GM13977 (cell line): ENCODE data around the gene CDH4.

Experiments
- DNase-seq: peaks from one replicate; pipeline ENCODE4 v3.0.0; 2012; ENCODE audit warnings: low spot score
- in situ Hi-C: fragments of 300-500 bp; cut with MboI; formaldehyde crosslinking; loops from one replicate; pipeline ENCODE4 v1.12.0; 2022; ENCODE audit warnings: low sequenced_read_pairs, low pct_unique_long_range_greater_than_20kb, mixed read lengths, inconsistent platforms; ENCODE audit not compliant: unreplicated experiment
- TF ChIP-seq, protein P1 (sequence below): IDR thresholded peaks from 2 replicates; pipeline ENCODE4 v1.5.1; 2012; ENCODE audit warnings: mild to moderate bottlenecking, control low read depth; ENCODE audit not compliant: insufficient read depth; ENCODE audit errors: extremely low read depth, missing control alignments

The CDH4 gene

DNA sequence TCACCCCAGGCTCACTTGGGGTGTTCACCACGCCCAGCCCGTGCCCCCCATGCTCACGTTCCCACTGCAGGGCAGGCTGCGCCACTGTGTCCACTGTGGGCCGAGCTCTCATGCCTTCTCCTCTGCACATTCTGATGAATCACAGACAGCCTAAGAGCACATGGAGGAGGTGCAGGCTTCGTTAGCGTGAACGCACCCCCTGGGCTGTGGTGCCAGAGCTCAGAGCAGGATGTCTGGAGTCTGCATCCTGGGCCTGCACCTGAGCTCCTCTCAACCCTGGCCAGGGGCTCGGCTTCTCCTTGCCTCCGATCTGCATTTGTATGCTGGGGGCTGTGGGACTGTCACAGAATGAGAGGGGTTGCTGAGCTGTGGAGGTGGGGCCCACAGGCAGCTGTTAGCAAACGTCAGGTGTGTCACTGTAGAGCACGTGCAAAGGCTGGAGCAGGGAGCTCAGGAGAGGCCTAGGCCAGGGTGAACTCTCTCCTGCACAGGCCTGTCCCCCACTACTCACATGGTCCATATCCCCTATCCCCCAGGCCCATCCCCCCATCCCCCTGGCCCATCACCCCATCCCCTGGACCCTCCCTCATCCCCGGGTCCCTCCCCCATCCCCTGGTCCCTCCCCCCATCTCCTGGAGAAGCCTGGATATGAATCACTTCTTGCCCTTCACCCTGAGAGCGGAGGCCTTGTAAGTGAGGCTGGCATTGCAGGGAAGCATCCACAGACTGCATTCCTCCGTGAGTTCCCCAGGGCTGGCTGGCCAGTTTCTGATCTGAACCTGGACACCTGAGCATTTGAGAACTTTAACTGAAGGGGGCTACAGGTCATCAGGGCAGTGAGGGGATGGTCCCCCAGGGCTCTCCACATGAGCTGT lies 504.1 kb downstream of the CDH4 start:
- no peak for DNase-seq
- TF ChIP-seq, protein P1, sequence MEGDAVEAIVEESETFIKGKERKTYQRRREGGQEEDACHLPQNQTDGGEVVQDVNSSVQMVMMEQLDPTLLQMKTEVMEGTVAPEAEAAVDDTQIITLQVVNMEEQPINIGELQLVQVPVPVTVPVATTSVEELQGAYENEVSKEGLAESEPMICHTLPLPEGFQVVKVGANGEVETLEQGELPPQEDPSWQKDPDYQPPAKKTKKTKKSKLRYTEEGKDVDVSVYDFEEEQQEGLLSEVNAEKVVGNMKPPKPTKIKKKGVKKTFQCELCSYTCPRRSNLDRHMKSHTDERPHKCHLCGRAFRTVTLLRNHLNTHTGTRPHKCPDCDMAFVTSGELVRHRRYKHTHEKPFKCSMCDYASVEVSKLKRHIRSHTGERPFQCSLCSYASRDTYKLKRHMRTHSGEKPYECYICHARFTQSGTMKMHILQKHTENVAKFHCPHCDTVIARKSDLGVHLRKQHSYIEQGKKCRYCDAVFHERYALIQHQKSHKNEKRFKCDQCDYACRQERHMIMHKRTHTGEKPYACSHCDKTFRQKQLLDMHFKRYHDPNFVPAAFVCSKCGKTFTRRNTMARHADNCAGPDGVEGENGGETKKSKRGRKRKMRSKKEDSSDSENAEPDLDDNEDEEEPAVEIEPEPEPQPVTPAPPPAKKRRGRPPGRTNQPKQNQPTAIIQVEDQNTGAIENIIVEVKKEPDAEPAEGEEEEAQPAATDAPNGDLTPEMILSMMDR = no peak
- in situ Hi-C loops = no loop called here

DNA sequence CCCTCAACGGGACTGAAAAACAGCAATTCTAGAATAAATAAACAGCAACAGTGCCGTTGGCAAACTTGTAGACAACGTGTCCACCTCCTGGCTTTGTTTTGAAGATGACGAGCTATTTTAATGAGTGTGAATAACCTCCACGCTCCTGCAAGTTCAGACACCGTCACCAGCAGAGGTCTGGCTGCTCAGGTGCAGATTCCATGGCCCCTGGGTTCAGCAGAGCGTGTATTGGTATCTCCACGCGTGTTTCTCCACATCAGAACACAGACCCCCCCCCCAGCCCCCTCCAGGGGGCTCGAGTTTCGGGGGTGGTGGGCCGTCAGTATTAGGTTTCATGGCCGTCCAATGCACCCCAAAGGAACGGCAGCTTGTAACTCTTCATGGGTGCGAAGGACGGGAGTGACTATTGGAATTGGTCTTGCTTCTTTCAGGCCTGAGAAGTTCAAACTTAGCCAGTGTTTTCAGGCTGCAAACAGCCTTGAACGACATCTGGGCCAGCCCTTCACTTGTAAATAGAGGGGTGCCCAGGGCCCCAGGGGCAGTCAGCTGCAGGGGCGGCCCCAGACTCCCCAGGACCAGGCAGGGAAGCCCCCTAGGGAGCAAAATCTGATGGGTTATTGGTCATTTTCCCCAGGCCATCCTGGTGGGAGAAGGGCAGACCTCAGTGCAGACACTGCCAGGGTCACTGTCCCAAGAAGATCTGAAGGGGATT lies 505.1 kb downstream of the CDH4 start:
- TF ChIP-seq, protein P1 = no peak
- in situ Hi-C loops = no loop called here
- DNase-seq = no peak

DNA sequence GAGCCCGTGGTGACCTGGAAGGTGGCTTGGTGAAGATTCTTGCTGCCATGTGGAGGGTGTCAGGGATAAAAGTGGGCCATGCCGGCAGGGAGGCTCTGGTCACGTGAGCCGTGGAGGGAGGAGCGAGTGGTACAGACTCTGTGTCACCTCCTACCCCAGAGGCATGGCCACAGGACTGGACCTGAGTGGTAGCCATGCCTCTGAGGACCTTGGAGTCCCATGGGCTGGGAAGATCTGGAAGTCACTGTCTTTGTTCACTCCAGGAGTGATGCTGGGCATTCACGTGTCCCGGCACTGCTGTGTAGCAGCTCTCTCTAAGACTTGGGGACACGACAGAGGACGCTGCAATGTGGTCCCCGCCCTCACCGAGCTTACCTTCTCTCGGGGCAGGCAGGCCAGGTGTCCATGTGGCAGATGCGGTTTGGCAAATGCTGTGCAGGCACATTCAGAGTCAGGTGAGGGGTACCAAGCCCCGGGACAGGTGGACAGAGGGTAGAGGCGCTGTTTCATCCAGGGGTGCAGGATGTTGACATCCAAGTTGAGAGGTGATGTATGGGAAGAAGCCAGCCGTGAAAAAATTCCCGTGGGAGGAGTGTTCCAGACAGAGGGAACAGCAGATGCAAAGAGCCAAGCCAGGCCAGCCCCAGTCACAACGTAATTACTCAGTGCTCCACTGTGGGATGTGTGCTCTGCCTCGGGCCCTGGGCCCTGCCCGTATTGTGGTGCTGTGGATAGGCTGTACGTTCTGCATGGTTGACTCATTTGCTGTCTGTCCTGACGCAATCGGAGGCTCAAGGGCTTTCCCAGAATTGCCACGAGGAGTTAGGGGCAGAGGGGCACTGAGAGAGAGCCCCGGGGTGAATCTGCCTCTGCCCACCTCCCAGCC lies 505.9 kb downstream of the CDH4 start:
- in situ Hi-C loops = no loop called here
- DNase-seq = no peak
- TF ChIP-seq, protein P1 = no peak

DNA sequence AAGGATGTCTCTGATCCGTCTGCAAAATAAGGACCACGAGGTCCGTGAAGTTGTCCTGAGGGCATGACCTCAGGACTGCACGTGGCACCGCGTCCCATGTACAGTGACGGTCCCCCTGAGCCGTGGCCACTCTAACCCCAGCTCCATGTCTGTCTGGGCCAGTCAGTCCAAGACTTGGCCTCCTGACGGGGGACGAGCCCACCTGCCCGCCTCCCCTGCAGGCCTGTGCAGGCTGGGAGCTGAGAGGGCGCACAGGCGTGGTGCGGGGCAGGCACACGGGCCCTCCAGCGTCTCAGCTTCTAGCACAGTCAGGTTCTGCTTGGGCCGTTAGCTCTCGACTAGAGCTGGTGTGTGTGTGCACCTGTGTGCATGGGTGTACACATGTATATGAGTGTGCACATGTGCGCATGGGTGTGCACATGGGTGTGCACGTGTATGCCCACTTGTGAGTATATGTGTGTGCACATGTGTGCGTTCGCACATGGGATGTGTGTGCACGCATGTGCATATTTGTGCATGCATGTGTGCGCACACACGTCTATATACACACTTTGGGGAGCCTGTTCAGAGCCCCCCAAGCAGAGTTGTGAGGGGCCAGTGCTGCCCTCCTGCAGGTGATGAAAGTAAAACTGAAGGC lies 506.6 kb downstream of the CDH4 start:
- no peak for DNase-seq
- in situ Hi-C loops = no loop called here
- TF ChIP-seq, protein P1 = no peak

DNA sequence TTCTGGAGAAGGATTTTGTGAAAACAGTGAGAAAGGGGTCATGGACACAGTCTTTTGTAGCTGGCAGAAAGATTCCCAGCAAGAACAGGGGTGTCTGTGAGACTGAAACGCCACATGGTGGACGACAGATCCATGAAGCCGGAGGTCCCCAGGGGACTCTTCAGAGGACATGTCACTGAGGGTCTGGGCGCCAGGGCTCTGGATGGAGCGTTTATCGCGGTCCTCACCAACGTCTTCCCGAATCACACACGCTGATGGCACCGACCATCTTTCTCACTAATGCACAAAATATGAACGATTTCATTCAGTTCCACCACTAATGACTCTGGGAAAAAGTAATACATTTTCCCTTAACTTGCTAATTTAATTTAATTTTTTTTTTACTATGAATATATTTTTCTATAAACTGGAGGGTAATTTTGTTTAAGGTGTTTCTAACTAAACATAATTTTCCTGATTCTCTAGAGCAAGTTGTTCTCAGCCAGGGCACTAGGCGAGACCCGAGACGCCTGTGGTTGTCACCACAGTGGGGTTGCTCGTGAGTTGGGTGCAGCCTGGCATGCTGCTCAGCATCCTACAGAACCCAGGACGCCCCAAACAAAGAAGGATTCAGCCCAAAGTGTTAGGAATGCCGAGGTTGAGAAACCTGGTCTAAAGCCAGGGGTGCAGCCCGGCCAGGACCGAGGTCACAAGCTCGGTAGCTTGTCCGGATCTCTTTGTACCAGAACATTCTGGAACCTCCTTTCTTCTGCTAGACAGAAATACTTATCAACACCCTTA lies 507.4 kb downstream of the CDH4 start:
- in situ Hi-C loops = no loop called here
- TF ChIP-seq, protein P1 = no peak
- DNase-seq = no peak
